H9 (cell line): ENCODE results near the gene PTRHD1. TPM values are rescaled to one million over a fixed set of nuclear protein-coding genes. Genes with fewer than 3 reads are reported as not detected.

Experiments used
- DNase-seq: peaks from one replicate; pipeline ENCODE4 v3.0.0-alpha.2; 2017
- H2AFZ ChIP-seq: one replicate; pipeline ENCODE4 v1.6.1; 2013; ENCODE audit warnings: mild to moderate bottlenecking, low read length, control low read depth, moderate library complexity
- H2AK5ac ChIP-seq: 2 replicates; pipeline ENCODE4 v1.6.1; 2013; ENCODE audit warnings: low read length, control low read depth, mixed read lengths; ENCODE audit not compliant: insufficient read length
- H2BK120ac ChIP-seq: one replicate; pipeline ENCODE4 v1.6.1; 2013; ENCODE audit warnings: low read depth, mild to moderate bottlenecking, low read length, control low read depth, inconsistent platforms; ENCODE audit not compliant: poor library complexity, severe bottlenecking
- H2BK12ac ChIP-seq: 2 replicates; pipeline ENCODE4 v1.6.1; 2013; ENCODE audit warnings: low read length, control low read depth, mixed read lengths, low read depth; ENCODE audit not compliant: insufficient read length
- H2BK15ac ChIP-seq: 2 replicates; pipeline ENCODE4 v1.6.1; 2013; ENCODE audit warnings: low read depth, low read length, control low read depth
- H2BK20ac ChIP-seq: one replicate; pipeline ENCODE4 v1.6.1; 2013; ENCODE audit warnings: low read depth, mild to moderate bottlenecking, low read length, control low read depth, inconsistent platforms; ENCODE audit not compliant: poor library complexity, severe bottlenecking
- H2BK5ac ChIP-seq: 2 replicates; pipeline ENCODE4 v1.6.1; 2013; ENCODE audit warnings: low read length, control low read depth, mixed read lengths; ENCODE audit not compliant: insufficient read length
- H3K14ac ChIP-seq: 2 replicates; pipeline ENCODE4 v1.6.1; 2013; ENCODE audit warnings: low read length, control low read depth; ENCODE audit not compliant: insufficient read depth
- H3K18ac ChIP-seq: 2 replicates; pipeline ENCODE4 v1.6.1; 2013; ENCODE audit warnings: low read depth, mild to moderate bottlenecking, mixed read lengths, low read length, control low read depth; ENCODE audit not compliant: insufficient read length
- H3K23ac ChIP-seq: 2 replicates; pipeline ENCODE4 v1.6.1; 2013; ENCODE audit warnings: low read length, control low read depth, mixed read lengths, low read depth; ENCODE audit not compliant: insufficient read length
- H3K23me2 ChIP-seq: 2 replicates; pipeline ENCODE4 v1.6.1; 2013; ENCODE audit warnings: low read depth, mild to moderate bottlenecking, mixed read lengths, low read length, control low read depth; ENCODE audit not compliant: insufficient read length, poor library complexity, severe bottlenecking
- H3K27ac ChIP-seq: 2 replicates; pipeline ENCODE4 v1.5.1; 2013; ENCODE audit warnings: low read length, control low read depth, mixed read lengths, low read depth; ENCODE audit not compliant: insufficient read length
- H3K27me3 ChIP-seq: 2 replicates; pipeline ENCODE4 v1.6.1; 2013; ENCODE audit warnings: low read length, control low read depth, inconsistent platforms; ENCODE audit not compliant: insufficient read depth
- H3K4ac ChIP-seq: 2 replicates; pipeline ENCODE4 v1.6.1; 2013; ENCODE audit warnings: low read depth, mild to moderate bottlenecking, control low read depth, inconsistent platforms, low read length, moderate library complexity
- H3K4me1 ChIP-seq: 2 replicates; pipeline ENCODE4 v1.6.1; 2013; ENCODE audit warnings: low read length, control low read depth, inconsistent platforms; ENCODE audit not compliant: insufficient read depth
- H3K4me2 ChIP-seq: 2 replicates; pipeline ENCODE4 v1.6.1; 2013; ENCODE audit warnings: low read length, control low read depth, mixed read lengths; ENCODE audit not compliant: insufficient read length, insufficient read depth
- H3K56ac ChIP-seq: 2 replicates; pipeline ENCODE4 v1.6.1; 2013; ENCODE audit warnings: low read depth, mild to moderate bottlenecking, mixed read lengths, low read length, control low read depth; ENCODE audit not compliant: insufficient read length
- H3K79me1 ChIP-seq: 2 replicates; pipeline ENCODE4 v1.6.1; 2013; ENCODE audit warnings: low read depth, mild to moderate bottlenecking, moderate library complexity, low read length, control low read depth, inconsistent platforms; ENCODE audit not compliant: insufficient read depth, poor library complexity, severe bottlenecking
- H3K79me2 ChIP-seq: 2 replicates; pipeline ENCODE4 v1.6.1; 2013; ENCODE audit warnings: low read length, control low read depth, inconsistent platforms; ENCODE audit not compliant: insufficient read depth
- H3K9ac ChIP-seq: 2 replicates; pipeline ENCODE4 v1.6.1; 2013; ENCODE audit warnings: low read length, control low read depth, mixed read lengths; ENCODE audit not compliant: insufficient read length; ENCODE audit errors: extremely low read depth
- H3K9me3 ChIP-seq: one replicate; pipeline ENCODE4 v1.6.1; 2013; ENCODE audit warnings: low read depth, low read length, inconsistent platforms; ENCODE audit not compliant: control insufficient read depth
- H3T11ph ChIP-seq: one replicate; pipeline ENCODE4 v1.6.1; 2013; ENCODE audit warnings: mild to moderate bottlenecking, low read length, control low read depth, inconsistent platforms
- H4K20me1 ChIP-seq: one replicate; pipeline ENCODE4 v1.6.1; 2013; ENCODE audit not compliant: control insufficient read depth, insufficient read length, insufficient read depth
- H4K5ac ChIP-seq: 2 replicates; pipeline ENCODE4 v1.6.1; 2013; ENCODE audit warnings: low read depth, mild to moderate bottlenecking, mixed read lengths, low read length, control low read depth; ENCODE audit not compliant: insufficient read length
- H4K8ac ChIP-seq: replicated peaks from 2 replicates; pipeline ENCODE4 v1.6.1; 2013; ENCODE audit warnings: low read length, control low read depth, mixed read lengths, low read depth; ENCODE audit not compliant: insufficient read length
- H4K91ac ChIP-seq: 2 replicates; pipeline ENCODE4 v1.6.1; 2013; ENCODE audit warnings: low read depth, mild to moderate bottlenecking, moderate library complexity, mixed read lengths, low read length, control low read depth; ENCODE audit not compliant: insufficient read length
- H3K27ac Mint-ChIP-seq, 3 experiments: 2 replicates in 2 of 3; 3 replicates in 1 of 3; pipeline ENCODE4 v1.8.0; 2020 to 2021; ENCODE audit warnings: mixed read lengths in 3 of 3, mild to moderate bottlenecking in 1 of 3, moderate library complexity in 1 of 3
- H3K27me3 Mint-ChIP-seq: 2 replicates; pipeline ENCODE4 v1.8.0; 2021; ENCODE audit warnings: low read depth, mild to moderate bottlenecking, moderate library complexity, mixed read lengths
- H3K36me3 Mint-ChIP-seq, 3 experiments: 2 replicates in 2 of 3; 3 replicates in 1 of 3; pipeline ENCODE4 v1.8.0; 2020 to 2021; ENCODE audit warnings: low read depth in 3 of 3, mixed read lengths in 3 of 3; ENCODE audit not compliant: insufficient read depth in 1 of 3
- H3K4me1 Mint-ChIP-seq, 2 experiments: 2 replicates each; pipeline ENCODE4 v1.8.0; 2020; ENCODE audit warnings: mixed read lengths in 2 of 2
- H3K4me3 Mint-ChIP-seq, 2 experiments: 2 replicates in 1 of 2; 3 replicates in 1 of 2; pipeline ENCODE4 v1.8.0; 2020 to 2021; ENCODE audit warnings: mild to moderate bottlenecking in 2 of 2, mixed read lengths in 2 of 2, moderate library complexity in 1 of 2
- H3K9me3 Mint-ChIP-seq, 2 experiments: 2 replicates in 1 of 2; 3 replicates in 1 of 2; pipeline ENCODE4 v1.8.0; 2020; ENCODE audit warnings: mild to moderate bottlenecking in 2 of 2, mixed read lengths in 2 of 2, moderate library complexity in 1 of 2
- CTCF ChIP-seq: fragments of 200-600 bp; sonication (generic); conservative IDR thresholded peaks from 3 replicates; pipeline ENCODE4 v1.8.0; 2021; ENCODE audit warnings: antibody characterized with exemption, mild to moderate bottlenecking
- WGBS: extraction: QIAGEN DNeasy Blood & Tissue Kit; methylation state at CpG from one replicate; pipeline ENCODE4 v1.1.7; 2013; ENCODE audit warnings: missing lambda C conversion rate, low lambda C conversion rate, mixed read lengths; ENCODE audit not compliant: insufficient read length; ENCODE audit errors: extremely low coverage; 5-methylcytosine and 5-hydroxymethylcytosine counted together
- total RNA-seq: library from RNA; stranded (reverse); gene quantifications from 2 replicates; pipeline ENCODE4 v1.2.1, GENCODE V29; 2021

Gene PTRHD1
- total RNA-seq, 1 experiment from 2014 or later: 43.7 TPM

- H2BK20ac ChIP-seq: no peak overlapping the region
- no peak overlapping the region for H4K91ac ChIP-seq
- Mint-ChIP-seq H3K9me3 (peaks cover 0 to 3% of the 10 kb centered on the region in 2 experiments; a peak in 1 of 5 replicates), H3K27me3 (no peaks in the 10 kb centered on the region; the same call in 1 of the 2 replicates), H3K27ac (no peak overlapping the region), H3K4me1 (peaks cover 3 to 11% of the 10 kb centered on the region in 2 experiments; a peak in 3 of 4 replicates), H3K36me3 (peaks cover 51 to 80% (median 74%) of the 10 kb centered on the region in 3 experiments), H3K4me3 (no peak overlapping the region)
- H2BK120ac ChIP-seq: no peak overlapping the region
- no peak overlapping the region for H3K4me2 ChIP-seq
- H2BK15ac ChIP-seq: no peak overlapping the region
- no peak overlapping the region for H3K56ac ChIP-seq
- H3K4ac ChIP-seq: no peak overlapping the region
- no peak overlapping the region for H4K8ac ChIP-seq
- no peak overlapping the region for H3T11ph ChIP-seq
- no peaks in the 10 kb centered on the region for H3K4me1 ChIP-seq
- H3K27ac ChIP-seq: no peak overlapping the region
- H3K14ac ChIP-seq: no peak overlapping the region
- no peak overlapping the region for H4K5ac ChIP-seq
- H3K23ac ChIP-seq: no peak overlapping the region
- no peaks in the 10 kb centered on the region for H4K20me1 ChIP-seq
- H3K79me1 ChIP-seq: no peaks in the 10 kb centered on the region
- H3K9me3 ChIP-seq: no peaks in the 10 kb centered on the region
- DNase-seq: no peak
- no CpG with 5 or more reads among the region's 4 CpGs for WGBS
- 0 out of 2 replicates have a peak, but pooled peaks cover 2% of the 10 kb centered on the region for H3K79me2 ChIP-seq
- H3K18ac ChIP-seq: no peak overlapping the region
- no peaks in the 10 kb centered on the region for H3K27me3 ChIP-seq
- H2BK12ac ChIP-seq: no peak overlapping the region
- no peak overlapping the region for H2BK5ac ChIP-seq
- no peak overlapping the region for H2AK5ac ChIP-seq
- no peak overlapping the region for H3K9ac ChIP-seq
- no peaks in the 10 kb centered on the region for H3K23me2 ChIP-seq
- no peak overlapping the region for H2AFZ ChIP-seq
- no peak for TF ChIP-seq CTCF
Observed at GRCh38 chr2:24815171-24815570, 22.0 kb upstream of the PTRHD1 start.
